ENCODE data around the gene MRPL54.
A peak's percentile ranks its signal among the peaks of the same experiment; 100 is the strongest.

The MRPL54 gene

DNA sequence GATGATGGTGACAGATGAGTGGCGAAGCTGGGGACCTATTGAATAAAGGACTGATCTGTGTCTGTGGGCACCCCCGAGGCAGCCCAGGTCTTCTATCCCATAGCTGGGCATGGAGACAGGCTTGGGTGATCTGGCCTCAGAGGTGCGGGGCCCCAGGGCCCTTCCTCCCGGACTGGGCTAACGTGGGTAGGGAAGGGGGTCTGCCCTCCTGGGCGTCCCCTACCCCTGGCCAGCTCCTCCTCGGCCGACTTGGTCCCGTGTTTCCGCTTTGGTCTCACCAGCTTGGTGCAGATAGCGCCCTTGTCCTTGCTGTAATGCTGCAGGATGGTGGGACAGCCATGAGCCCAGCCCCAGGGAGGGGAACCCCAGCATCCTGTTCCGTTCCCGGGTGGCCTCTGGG lies 20.4 kb downstream of the MRPL54 start:
- TF ChIP-seq CTCF (IDR thresholded peaks at IDR 0.05; ENCODE audit: insufficient read depth, low read length) (no peak), REST (IDR thresholded peaks at IDR 0.05; ENCODE audit: insufficient replicate concordance, low read depth) (no peak), GABPA (IDR thresholded peaks at IDR 0.05; ENCODE audit: low read depth) (no peak), POLR2AphosphoS5 (IDR thresholded peaks at IDR 0.05; ENCODE audit: low read depth) (no peak), SPI1 (IDR thresholded peaks at IDR 0.05; ENCODE audit: borderline replicate concordance, low read depth) (no peak)
- no peaks in the 10 kb centered on the region for H3K27me3 ChIP-seq (ENCODE audit: insufficient read depth, poor library complexity, severe bottlenecking)
- H3K27ac ChIP-seq (replicated peaks), result no peak overlapping the region
- no peak overlapping the region for H3K4me3 ChIP-seq (replicated peaks; ENCODE audit: insufficient read depth, low read length)
- no peak for DNase-seq (ENCODE audit: low read depth in 1 of 2, low spot score in 1 of 2)

- Histone ChIP-seq H3K27me3 (ENCODE audit: insufficient read depth, poor library complexity, severe bottlenecking) (no peaks in the 10 kb centered on the region), H3K27ac (replicated peaks) (no peak overlapping the region), H3K4me3 (replicated peaks; ENCODE audit: insufficient read depth, low read length) (no peak overlapping the region)
- DNase-seq (ENCODE audit: low read depth in 1 of 2, low spot score in 1 of 2), result no peak
- TF ChIP-seq REST (IDR thresholded peaks at IDR 0.05; ENCODE audit: insufficient replicate concordance, low read depth) (no peak), CTCF (IDR thresholded peaks at IDR 0.05; ENCODE audit: insufficient read depth, low read length) (no peak), SPI1 (IDR thresholded peaks at IDR 0.05; ENCODE audit: borderline replicate concordance, low read depth) (no peak), GABPA (IDR thresholded peaks at IDR 0.05; ENCODE audit: low read depth) (no peak), POLR2AphosphoS5 (IDR thresholded peaks at IDR 0.05; ENCODE audit: low read depth) (no peak)
Observed at GRCh38 chr19:3783660-3784584, 21.4 kb downstream of the MRPL54 start.

DNA sequence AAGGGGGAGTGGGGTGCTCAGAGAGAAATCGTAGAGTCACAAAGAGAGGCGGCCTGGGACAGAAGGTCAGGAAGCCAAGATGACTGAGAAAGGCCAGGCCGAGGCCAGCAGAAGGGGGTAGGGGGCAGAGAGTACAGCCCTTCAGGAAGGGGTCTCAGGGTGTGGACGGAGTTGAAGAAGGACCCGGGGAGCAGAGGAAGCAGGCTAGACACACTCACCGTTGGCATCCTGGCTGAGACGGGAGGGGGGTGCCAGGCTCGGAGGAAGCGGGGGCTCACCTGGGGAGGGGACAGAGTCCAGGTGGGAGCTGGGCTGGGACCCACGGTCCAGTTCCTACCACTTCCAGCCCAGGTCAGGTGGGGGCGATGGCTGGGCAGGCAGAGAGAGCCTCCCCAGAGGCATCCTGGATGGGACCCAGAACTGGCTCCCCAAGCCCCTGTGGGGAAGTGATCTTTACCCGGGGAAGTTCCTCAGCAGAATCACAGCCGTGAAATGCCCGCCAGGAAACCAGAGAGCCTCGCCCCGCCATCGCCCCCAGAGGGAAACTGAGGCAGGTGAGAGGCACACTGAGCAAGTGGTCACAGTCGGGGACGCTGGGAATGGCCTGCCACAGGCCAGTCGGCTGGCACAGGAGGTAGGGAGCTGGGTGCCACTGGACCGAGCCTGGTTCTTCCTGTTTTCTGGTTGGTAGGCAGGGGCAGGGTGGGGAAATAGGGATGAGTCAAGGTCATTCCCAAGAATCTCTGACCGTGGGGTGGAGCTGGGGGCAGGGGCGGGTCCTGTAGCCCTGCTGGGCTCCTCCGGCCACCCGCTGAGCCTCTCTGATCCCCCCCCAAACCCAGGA lies 22.3 kb downstream of the MRPL54 start:
- peak overlapping the region; percentile 49 for H3K4me3 ChIP-seq (replicated peaks; ENCODE audit: insufficient read depth, low read length)
- TF ChIP-seq CTCF (IDR thresholded peaks at IDR 0.05; ENCODE audit: insufficient read depth, low read length), result no peak
- TF ChIP-seq REST (IDR thresholded peaks at IDR 0.05; ENCODE audit: insufficient replicate concordance, low read depth), result no peak
- TF ChIP-seq SPI1 (IDR thresholded peaks at IDR 0.05; ENCODE audit: borderline replicate concordance, low read depth), result peak; percentile 52; the same call in 1 of the 2 replicates
- no peak for TF ChIP-seq POLR2AphosphoS5 (IDR thresholded peaks at IDR 0.05; ENCODE audit: low read depth)
- no peaks in the 10 kb centered on the region for H3K27me3 ChIP-seq (ENCODE audit: insufficient read depth, poor library complexity, severe bottlenecking)
- peak overlapping the region; percentile 73 for H3K27ac ChIP-seq (replicated peaks)
- DNase-seq (ENCODE audit: low read depth in 1 of 2, low spot score in 1 of 2), result no peak

Data from HL-60 (cell line).